Adrenal gland (tissue), 12 donors: ENCODE results near the gene WDR48. TPM values are rescaled to one million over a fixed set of nuclear protein-coding genes. Genes with fewer than 3 reads are reported as not detected.

ENCODE experiments used
- DNase-seq, 7 donors: peaks; one replicate each; pipeline ENCODE4 v3.0.0-alpha.2; 2019 to 2020
- H3K27ac ChIP-seq, 5 donors: fragments of 200-600 bp; sonication (generic) in 4 of 5; 1 replicate in 3 of 5; 2 replicates in 2 of 5; pipeline versions ENCODE4 v1.5.1 to v1.8.0; 2016 to 2020; ENCODE audit warnings: mild to moderate bottlenecking in 1 of 5
- H3K27me3 ChIP-seq: fragments of 200-600 bp; 2 replicates; pipeline ENCODE4 v1.8.0; 2021
- H3K36me3 ChIP-seq, 2 donors: fragments of 200-600 bp; replicated peaks in 1 of 2; 1 replicate in 1 of 2; 2 replicates in 1 of 2; pipeline versions ENCODE4 v1.5.1 to v1.8.0; 2018 to 2022
- H3K4me1 ChIP-seq, 2 donors: fragments of 200-600 bp; replicated peaks in 1 of 2; 1 replicate in 1 of 2; 2 replicates in 1 of 2; pipeline versions ENCODE4 v1.5.1 to v1.8.0; 2018 to 2021
- H3K4me3 ChIP-seq, 4 donors: fragments of 200-600 bp; sonication (generic) in 3 of 4; one replicate each; pipeline ENCODE4 v1.5.1; 2016 to 2018
- H3K9me3 ChIP-seq, 3 donors: fragments of 200-600 bp; sonication (generic) in 1 of 3; replicated peaks in 1 of 3; 1 replicate in 2 of 3; 2 replicates in 1 of 3; pipeline versions ENCODE4 v1.5.1 to v1.8.0; 2016 to 2021
- POLR2A ChIP-seq, 2 donors: fragments of 450-650 bp; IDR thresholded peaks; one replicate each; pipeline ENCODE4 v1.6.1; 2017; ENCODE audit warnings: antibody characterized with exemption in 2 of 2, mild to moderate bottlenecking in 2 of 2, moderate library complexity in 1 of 2
- WGBS, 4 donors: extraction: QIAGEN DNeasy Blood & Tissue Kit in 2 of 4; methylation state at CpG; one replicate each; pipeline versions ENCODE4 v1.1.5 to v1.1.7; 2013 to 2017; 5-methylcytosine and 5-hydroxymethylcytosine counted together
- intact Hi-C, 2 donors: fragments of 100-400 bp; cut with DNase I; formaldehyde crosslinking; loops; one replicate each; pipeline versions ENCODE4 v1.14.1 to v1.15.0; 2022 to 2023
- polyA plus RNA-seq, 3 donors: library from polyadenylated mRNA; stranded (reverse); fragments of 200-250 nt in 2 of 3; fragments of 350-450 nt in 1 of 3; fragmentation: Illumina TruSeq in 1 of 3; extraction: RNeasy Lipid Tissue Mini Kit (QIAGEN cat#74804) in 1 of 3; gene quantifications; one replicate each; pipeline ENCODE4 v1.2.3, GENCODE V29; 2013 to 2014
- total RNA-seq, 9 donors: library from RNA; depleted of rRNA in 4 of 9; stranded (reverse); fragments of >200 nt in 4 of 9; fragments of 120-200 nt in 1 of 9; fragmentation: NEBNext Ultra II Directional in 1 of 9; extraction: Animal tissue kit (Norgen Biotek cat#: 25700) in 1 of 9; gene quantifications; one replicate each; pipeline versions ENCODE4 v1.1.0 to v1.2.4, GENCODE V29; 2013 to 2023
- TF ChIP-seq, protein P1 (sequence below), 6 experiments: fragments of 450-650 bp in 4 of 6; fragments of 200-600 bp in 2 of 6; sonication (generic) in 1 of 6; IDR thresholded peaks; 1 replicate in 5 of 6; 2 replicates in 1 of 6; pipeline versions ENCODE4 v1.5.1 to v1.8.0; 2016 to 2021; ENCODE audit warnings: antibody characterized with exemption in 6 of 6, mild to moderate bottlenecking in 2 of 6, moderate library complexity in 1 of 6
- donor health status: healthy with polysubstance abuse.
- donor health status: Bipolar disorder and iron deficiency.
- donor health status: DM: yes; HTN: yes; CAD: no.
- donor health status: DM: no; HTN: no; CAD: no.
- donor health status: DM: no; HTN: no; CAD: no.
- donor health status: DM: yes; HTN: yes; CAD: no.

The WDR48 gene
- total and polyA plus RNA-seq, 12 donors = 15.4 to 57.1 (median 28.7) TPM

DNA sequence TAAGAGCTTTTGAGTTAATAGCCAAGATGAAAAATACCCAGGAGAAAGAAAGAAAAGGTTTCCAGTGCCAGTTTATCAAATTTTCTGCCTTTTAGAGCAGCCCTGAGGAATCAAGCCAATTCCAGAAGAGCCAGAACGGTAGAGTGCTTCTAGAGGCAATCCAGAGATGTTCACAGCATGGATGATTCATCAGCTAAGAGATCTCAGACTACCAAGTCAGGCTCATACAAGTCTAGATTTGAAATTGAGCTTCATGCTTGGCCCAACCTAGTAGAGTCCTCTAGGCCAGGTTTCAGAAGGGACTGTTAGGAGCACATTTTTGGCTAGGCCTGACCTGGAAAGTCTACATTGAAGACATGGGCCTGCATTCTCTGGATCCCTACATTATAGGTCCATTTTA, 15.5 kb downstream of the WDR48 start:
- intact Hi-C loops = no loop called here
- WGBS, 4 donors = 33 to 49% (median 36%) methylated on average over 1 of the region's 1 CpG
- Histone ChIP-seq H3K27me3 (no peaks in the 10 kb centered on the region), H3K27ac (no peak overlapping the region), H3K9me3 (no peaks in the 10 kb centered on the region), H3K36me3 (peaks cover 0 to 25% of the 10 kb centered on the region in 2 donors), H3K4me1 (no peaks in the 10 kb centered on the region), H3K4me3 (no peak overlapping the region)
- DNase-seq = no peak
- no peak for TF ChIP-seq POLR2A (IDR thresholded peaks at IDR 0.05)
- TF ChIP-seq, protein P1, sequence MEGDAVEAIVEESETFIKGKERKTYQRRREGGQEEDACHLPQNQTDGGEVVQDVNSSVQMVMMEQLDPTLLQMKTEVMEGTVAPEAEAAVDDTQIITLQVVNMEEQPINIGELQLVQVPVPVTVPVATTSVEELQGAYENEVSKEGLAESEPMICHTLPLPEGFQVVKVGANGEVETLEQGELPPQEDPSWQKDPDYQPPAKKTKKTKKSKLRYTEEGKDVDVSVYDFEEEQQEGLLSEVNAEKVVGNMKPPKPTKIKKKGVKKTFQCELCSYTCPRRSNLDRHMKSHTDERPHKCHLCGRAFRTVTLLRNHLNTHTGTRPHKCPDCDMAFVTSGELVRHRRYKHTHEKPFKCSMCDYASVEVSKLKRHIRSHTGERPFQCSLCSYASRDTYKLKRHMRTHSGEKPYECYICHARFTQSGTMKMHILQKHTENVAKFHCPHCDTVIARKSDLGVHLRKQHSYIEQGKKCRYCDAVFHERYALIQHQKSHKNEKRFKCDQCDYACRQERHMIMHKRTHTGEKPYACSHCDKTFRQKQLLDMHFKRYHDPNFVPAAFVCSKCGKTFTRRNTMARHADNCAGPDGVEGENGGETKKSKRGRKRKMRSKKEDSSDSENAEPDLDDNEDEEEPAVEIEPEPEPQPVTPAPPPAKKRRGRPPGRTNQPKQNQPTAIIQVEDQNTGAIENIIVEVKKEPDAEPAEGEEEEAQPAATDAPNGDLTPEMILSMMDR (IDR thresholded peaks at IDR 0.05) = no peak

DNA sequence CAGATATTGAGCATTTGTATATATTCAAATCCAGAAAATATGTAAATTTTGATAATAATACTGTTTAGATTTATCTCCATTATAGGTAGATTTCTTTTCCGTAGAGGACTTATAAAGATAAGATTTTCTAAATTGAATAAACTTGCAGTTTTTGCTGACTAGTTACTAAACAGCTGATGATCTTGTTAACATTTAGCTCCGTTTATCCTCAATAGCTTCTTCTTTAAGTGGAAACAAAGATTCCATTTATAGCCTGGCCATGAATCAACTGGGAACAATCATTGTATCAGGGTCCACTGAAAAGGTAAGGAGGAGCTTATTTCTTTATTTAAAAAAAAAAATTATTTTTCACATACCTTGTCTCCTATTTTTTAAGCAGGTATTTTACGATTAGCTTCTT, 16.7 kb downstream of the WDR48 start:
- no peak overlapping the region for H3K27ac ChIP-seq
- intact Hi-C loops = no loop called here
- H3K9me3 ChIP-seq = no peaks in the 10 kb centered on the region
- 78 to 94% (median 86%) methylated on average over 3 of the region's 3 CpGs for WGBS, 4 donors
- H3K27me3 ChIP-seq = no peaks in the 10 kb centered on the region
- no peak overlapping the region for H3K4me3 ChIP-seq
- H3K4me1 ChIP-seq = no peaks in the 10 kb centered on the region
- no peak for TF ChIP-seq POLR2A (IDR thresholded peaks at IDR 0.05)
- TF ChIP-seq, protein P1 (IDR thresholded peaks at IDR 0.05) = no peak
- H3K36me3 ChIP-seq = peaks cover 0 to 28% of the 10 kb centered on the region in 2 donors
- no peak for DNase-seq

DNA sequence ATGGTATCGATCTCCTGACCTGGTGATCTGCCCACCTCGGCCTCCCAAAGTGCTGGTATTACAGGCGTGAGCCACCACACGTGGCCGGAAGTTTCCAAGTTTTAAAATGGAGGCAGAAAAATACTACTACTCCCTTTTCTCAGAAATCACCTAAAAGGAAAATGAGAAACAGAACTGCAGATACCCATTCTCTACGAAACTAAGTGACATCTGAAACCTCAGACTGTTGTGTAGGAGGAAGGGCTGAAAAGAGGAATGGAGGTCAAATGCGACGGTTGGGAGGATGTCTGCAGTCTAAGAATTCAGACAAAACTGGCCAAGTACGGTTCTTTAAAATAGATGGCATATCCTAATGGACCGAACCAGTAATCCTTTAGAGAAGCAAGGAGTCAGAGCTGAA, 24.1 kb downstream of the WDR48 start:
- Histone ChIP-seq H3K27me3 (no peaks in the 10 kb centered on the region), H3K27ac (no peak overlapping the region), H3K4me1 (no peaks in the 10 kb centered on the region), H3K9me3 (no peaks in the 10 kb centered on the region), H3K36me3 (peaks cover 0 to 44% of the 10 kb centered on the region in 2 donors), H3K4me3 (no peak overlapping the region)
- WGBS, 4 donors = 91 to 96% (median 96%) methylated on average over 10 of the region's 10 CpGs
- no peak for TF ChIP-seq POLR2A (IDR thresholded peaks at IDR 0.05)
- TF ChIP-seq, protein P1 (IDR thresholded peaks at IDR 0.05) = no peak
- no peak for DNase-seq
- intact Hi-C loops = no loop called here

DNA sequence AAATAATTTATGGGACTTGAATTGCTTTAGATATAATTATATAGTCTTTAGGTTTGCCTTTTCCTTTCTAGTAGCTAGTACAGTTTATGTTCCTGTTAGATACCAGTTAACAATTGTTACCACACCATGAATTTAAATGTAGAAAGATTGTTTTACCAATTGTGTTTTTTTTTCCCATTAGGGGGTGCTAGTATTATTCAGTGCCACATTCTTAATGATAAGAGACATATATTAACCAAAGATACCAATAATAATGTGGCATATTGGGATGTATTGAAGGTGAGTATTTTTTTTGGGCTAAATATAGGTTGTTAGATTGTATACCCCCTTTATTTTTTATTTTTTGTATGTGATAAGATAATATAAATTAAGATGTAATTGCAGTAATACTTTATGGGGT, 27.7 kb downstream of the WDR48 start:
- Histone ChIP-seq H3K9me3 (no peaks in the 10 kb centered on the region), H3K4me1 (no peaks in the 10 kb centered on the region), H3K27ac (no peak overlapping the region), H3K27me3 (no peaks in the 10 kb centered on the region), H3K36me3 (peaks cover 0 to 35% of the 10 kb centered on the region in 2 donors), H3K4me3 (no peak overlapping the region)
- DNase-seq = no peak
- no peak for TF ChIP-seq POLR2A (IDR thresholded peaks at IDR 0.05)
- TF ChIP-seq, protein P1 (IDR thresholded peaks at IDR 0.05) = no peak
- intact Hi-C loops = no loop called here
